BLaER1 treated with 17β-estradiol and CSF1 and Interleukin-3, amounts not matched to agents 10 nM and 100 nM (cell line): ENCODE data around the gene DOCK1.

ENCODE experiments used
- H3K27ac ChIP-seq, 11 experiments: shearing (Covaris generic); formaldehyde crosslinking; 2 replicates each; pipeline ENCODE4 v1.8.1; 2022
- H3K27me3 ChIP-seq, 11 experiments: shearing (Covaris generic); formaldehyde crosslinking; 2 replicates each; pipeline ENCODE4 v1.8.1; 2022
- H3K36me3 ChIP-seq, 11 experiments: shearing (Covaris generic); formaldehyde crosslinking; 2 replicates each; pipeline ENCODE4 v1.8.1; 2022
- H3K4me1 ChIP-seq, 10 experiments: shearing (Covaris generic); formaldehyde crosslinking; 2 replicates each; pipeline ENCODE4 v1.8.1; 2022
- H3K4me2 ChIP-seq, 11 experiments: shearing (Covaris generic); formaldehyde crosslinking; 2 replicates each; pipeline ENCODE4 v1.8.1; 2022
- H3K4me3 ChIP-seq, 10 experiments: shearing (Covaris generic); formaldehyde crosslinking; 2 replicates each; pipeline ENCODE4 v1.8.1; 2022
- H3K9ac ChIP-seq, 11 experiments: shearing (Covaris generic); formaldehyde crosslinking; 2 replicates each; pipeline ENCODE4 v1.8.1; 2022
- H3K9me3 ChIP-seq, 11 experiments: shearing (Covaris generic); formaldehyde crosslinking; replicated peaks in 1 of 11; 2 replicates each; pipeline ENCODE4 v1.8.1; 2022
- H4K20me1 ChIP-seq, 11 experiments: shearing (Covaris generic); formaldehyde crosslinking; 2 replicates each; pipeline ENCODE4 v1.8.1; 2022
- Cebpa-rat ChIP-seq, 11 experiments: shearing (Covaris generic); IDR thresholded peaks; 2 replicates each; pipeline ENCODE4 v1.8.1; 2022

The DOCK1 gene

DNA sequence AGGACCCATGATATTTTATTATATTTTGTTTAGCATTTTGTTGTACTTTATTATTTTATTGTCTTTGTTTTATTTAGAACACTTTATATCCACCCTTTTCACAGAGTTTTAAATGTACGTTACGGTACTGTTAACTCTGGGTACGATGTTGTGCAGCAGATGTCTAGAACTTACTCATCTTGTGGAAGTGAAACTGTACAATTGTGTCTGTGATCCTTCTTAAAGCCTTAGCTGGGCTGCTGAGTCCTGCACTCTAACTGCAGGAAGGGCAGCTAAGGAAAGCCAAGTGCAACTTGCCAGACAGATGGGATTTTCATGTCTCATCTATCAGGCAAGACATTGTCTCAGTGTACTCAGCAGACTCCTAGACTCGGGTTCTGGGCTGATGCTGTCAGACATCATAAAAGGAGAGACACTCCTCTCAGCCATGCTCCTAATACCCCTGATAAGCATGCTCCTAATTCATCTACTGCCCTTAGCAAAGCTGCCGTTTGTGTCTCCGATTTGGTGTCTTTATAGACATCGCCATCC, 305.8 kb downstream of the DOCK1 start:
- no peaks in the 10 kb centered on the region for H4K20me1 ChIP-seq
- H3K9me3 ChIP-seq, result peaks cover 0 to 7% (median 0%) of the 10 kb centered on the region in 11 experiments; a peak in 3 of 22 replicates
- no peak overlapping the region for H3K4me3 ChIP-seq
- TF ChIP-seq Cebpa-rat (IDR thresholded peaks at IDR 0.05), result no peak
- no peak overlapping the region for H3K4me2 ChIP-seq
- no peaks in the 10 kb centered on the region for H3K27me3 ChIP-seq
- H3K36me3 ChIP-seq, result no peaks in the 10 kb centered on the region
- H3K4me1 ChIP-seq, result peaks cover 0 to 9% (median 2%) of the 10 kb centered on the region in 10 experiments; a peak in 8 of 20 replicates
- H3K9ac ChIP-seq, result no peak overlapping the region
- H3K27ac ChIP-seq, result no peak overlapping the region

- H3K27ac ChIP-seq, result no peak overlapping the region
- TF ChIP-seq Cebpa-rat (IDR thresholded peaks at IDR 0.05), result no peak
- peaks cover 0 to 14% (median 8%) of the 10 kb centered on the region in 11 experiments; a peak in 11 of 22 replicates for H3K9me3 ChIP-seq
- peaks cover 0 to 17% (median 4%) of the 10 kb centered on the region in 10 experiments; a peak in 7 of 20 replicates for H3K4me1 ChIP-seq
- no peaks in the 10 kb centered on the region for H4K20me1 ChIP-seq
- no peak overlapping the region for H3K9ac ChIP-seq
- H3K4me2 ChIP-seq, result peak overlapping the region in 2 of 11 experiments; percentile 9 to 25; a peak in 1 of 22 replicates
- H3K27me3 ChIP-seq, result no peaks in the 10 kb centered on the region
- no peaks in the 10 kb centered on the region for H3K36me3 ChIP-seq
- no peak overlapping the region for H3K4me3 ChIP-seq
These were observed 310.6 kb downstream of the DOCK1 start for GRCh38 chr10:127215866-127216265.

- Histone ChIP-seq H3K4me3 (no peak overlapping the region), H3K4me1 (peaks cover 0 to 17% (median under 1%) of the 10 kb centered on the region in 10 experiments; a peak in 6 of 20 replicates), H3K27ac (no peak overlapping the region), H3K9ac (no peak overlapping the region), H3K4me2 (peak overlapping the region in 3 of 11 experiments; percentile 3 to 25 (median 9); a peak in 1 of 22 replicates), H3K27me3 (no peaks in the 10 kb centered on the region), H3K9me3 (peaks cover 0 to 14% (median 8%) of the 10 kb centered on the region in 11 experiments; a peak in 11 of 22 replicates), H3K36me3 (no peaks in the 10 kb centered on the region), H4K20me1 (no peaks in the 10 kb centered on the region)
- TF ChIP-seq Cebpa-rat (IDR thresholded peaks at IDR 0.05), result no peak
These were observed 311.0 kb downstream of the DOCK1 start for GRCh38 chr10:127216274-127216673.

GRCh38 chr10:127216786-127217185, 311.6 kb downstream of the DOCK1 start:
- no peak overlapping the region for H3K27ac ChIP-seq
- TF ChIP-seq Cebpa-rat (IDR thresholded peaks at IDR 0.05), result no peak
- 0 out of 22 replicates have a peak overlapping the region, but pooled peaks of 3 of the 11 experiments have one; percentile 3 to 25 (median 9) for H3K4me2 ChIP-seq
- peaks cover 0 to 17% (median 0%) of the 10 kb centered on the region in 10 experiments; a peak in 5 of 20 replicates for H3K4me1 ChIP-seq
- no peak overlapping the region for H3K9ac ChIP-seq
- no peak overlapping the region for H3K4me3 ChIP-seq
- no peaks in the 10 kb centered on the region for H3K36me3 ChIP-seq
- H3K9me3 ChIP-seq, result peaks cover 0 to 14% (median 8%) of the 10 kb centered on the region in 11 experiments; a peak in 11 of 22 replicates
- no peaks in the 10 kb centered on the region for H3K27me3 ChIP-seq
- H4K20me1 ChIP-seq, result no peaks in the 10 kb centered on the region

- Histone ChIP-seq H3K27me3 (no peaks in the 10 kb centered on the region), H3K36me3 (no peaks in the 10 kb centered on the region), H4K20me1 (no peaks in the 10 kb centered on the region), H3K27ac (no peak overlapping the region), H3K9me3 (peaks cover 0 to 14% (median 8%) of the 10 kb centered on the region in 11 experiments; a peak in 11 of 22 replicates), H3K4me1 (peaks cover 0 to 17% (median 0%) of the 10 kb centered on the region in 10 experiments; a peak in 5 of 20 replicates), H3K4me3 (no peak overlapping the region), H3K9ac (no peak overlapping the region), H3K4me2 (no peak overlapping the region)
- TF ChIP-seq Cebpa-rat (IDR thresholded peaks at IDR 0.05), result no peak
These were observed 313.4 kb downstream of the DOCK1 start for GRCh38 chr10:127218658-127219057.

DNA sequence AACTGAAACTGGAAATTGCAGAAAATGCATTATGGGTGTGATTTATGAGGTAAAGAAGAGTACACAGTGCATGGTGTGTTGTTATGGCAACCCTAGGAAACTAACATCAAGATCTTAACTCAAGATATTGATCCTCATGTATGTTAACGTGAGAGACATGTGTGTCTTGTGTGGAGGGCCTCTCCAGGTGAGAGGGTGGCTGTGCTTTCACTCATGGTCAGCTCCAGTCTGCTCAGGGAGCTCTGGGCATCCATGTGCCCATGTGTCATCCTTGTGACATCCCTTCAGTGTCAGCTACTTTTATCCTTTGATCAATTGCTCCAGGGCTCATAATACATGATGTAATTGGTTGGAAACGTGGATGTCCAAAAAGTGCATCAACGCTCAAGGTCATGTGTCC, 316.1 kb downstream of the DOCK1 start:
- peaks cover 0 to 11% (median 6%) of the 10 kb centered on the region in 11 experiments; a peak in 10 of 22 replicates for H3K9me3 ChIP-seq
- no peak overlapping the region for H3K27ac ChIP-seq
- TF ChIP-seq Cebpa-rat (IDR thresholded peaks at IDR 0.05), result no peak
- H3K36me3 ChIP-seq, result no peaks in the 10 kb centered on the region
- H3K4me2 ChIP-seq, result no peak overlapping the region
- no peak overlapping the region for H3K4me3 ChIP-seq
- no peak overlapping the region for H3K9ac ChIP-seq
- H4K20me1 ChIP-seq, result no peaks in the 10 kb centered on the region
- H3K27me3 ChIP-seq, result no peaks in the 10 kb centered on the region
- peaks cover 0 to 7% (median 0%) of the 10 kb centered on the region in 10 experiments; a peak in 4 of 20 replicates for H3K4me1 ChIP-seq

- TF ChIP-seq Cebpa-rat (IDR thresholded peaks at IDR 0.05), result no peak
- Histone ChIP-seq H3K9me3 (no peaks in the 10 kb centered on the region), H4K20me1 (no peaks in the 10 kb centered on the region), H3K4me3 (no peak overlapping the region), H3K36me3 (no peaks in the 10 kb centered on the region), H3K4me1 (no peaks in the 10 kb centered on the region), H3K27me3 (no peaks in the 10 kb centered on the region), H3K4me2 (no peak overlapping the region), H3K9ac (no peak overlapping the region), H3K27ac (no peak overlapping the region)
These were observed 321.8 kb downstream of the DOCK1 start for GRCh38 chr10:127227027-127227426.

DNA sequence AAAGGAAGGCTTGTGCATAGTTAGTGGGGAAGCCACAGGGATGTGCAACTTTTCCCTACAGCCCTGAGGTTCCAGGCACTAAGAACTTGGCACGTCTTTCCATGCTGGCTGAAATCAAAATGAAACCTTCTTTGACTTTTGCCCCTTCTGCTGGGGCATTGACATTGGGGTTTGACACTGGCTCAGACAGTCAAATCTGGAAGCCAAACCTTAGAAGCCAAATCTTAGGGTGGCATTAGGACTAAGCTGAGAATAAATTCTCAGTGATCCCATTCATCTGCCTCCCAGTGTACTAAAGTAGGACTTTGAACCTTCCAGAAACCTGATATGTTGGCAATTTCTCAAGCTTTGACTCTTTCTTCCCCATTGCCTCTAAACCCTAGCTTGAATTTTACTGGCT, 322.4 kb downstream of the DOCK1 start:
- no peak for TF ChIP-seq Cebpa-rat (IDR thresholded peaks at IDR 0.05)
- H3K27me3 ChIP-seq, result no peaks in the 10 kb centered on the region
- H3K4me1 ChIP-seq, result no peaks in the 10 kb centered on the region
- H3K9me3 ChIP-seq, result no peaks in the 10 kb centered on the region
- no peak overlapping the region for H3K4me2 ChIP-seq
- H3K27ac ChIP-seq, result no peak overlapping the region
- no peak overlapping the region for H3K9ac ChIP-seq
- H3K36me3 ChIP-seq, result no peaks in the 10 kb centered on the region
- no peaks in the 10 kb centered on the region for H4K20me1 ChIP-seq
- no peak overlapping the region for H3K4me3 ChIP-seq

- Histone ChIP-seq H3K4me3 (no peak overlapping the region), H3K4me2 (no peak overlapping the region), H3K36me3 (no peaks in the 10 kb centered on the region), H3K9ac (no peak overlapping the region), H3K27ac (no peak overlapping the region), H3K9me3 (no peaks in the 10 kb centered on the region), H3K27me3 (no peaks in the 10 kb centered on the region), H3K4me1 (no peaks in the 10 kb centered on the region), H4K20me1 (no peaks in the 10 kb centered on the region)
- no peak for TF ChIP-seq Cebpa-rat (IDR thresholded peaks at IDR 0.05)
These were observed 323.1 kb downstream of the DOCK1 start for GRCh38 chr10:127228195-127228787.
